Neural progenitor cell (in vitro differentiated cells): ENCODE data around the gene RAB11FIP3.

Experiments used
- EZH2 ChIP-seq: fragments of 200-600 bp; sonication (generic); IDR thresholded peaks from 2 replicates; pipeline ENCODE4 v1.6.1; 2017; ENCODE audit warnings: antibody characterized with exemption, mild to moderate bottlenecking, moderate library complexity
- EZH2phosphoT487 ChIP-seq: fragments of 200-600 bp; sonication (generic); IDR thresholded peaks from 2 replicates; pipeline ENCODE4 v1.6.1; 2017; ENCODE audit warnings: antibody characterized with exemption
- TF ChIP-seq, protein P1 (sequence below): fragments of 200-600 bp; sonication (generic); IDR thresholded peaks from 2 replicates; pipeline ENCODE4 v1.5.1; 2017; ENCODE audit warnings: antibody characterized with exemption, mild to moderate bottlenecking

DNA sequence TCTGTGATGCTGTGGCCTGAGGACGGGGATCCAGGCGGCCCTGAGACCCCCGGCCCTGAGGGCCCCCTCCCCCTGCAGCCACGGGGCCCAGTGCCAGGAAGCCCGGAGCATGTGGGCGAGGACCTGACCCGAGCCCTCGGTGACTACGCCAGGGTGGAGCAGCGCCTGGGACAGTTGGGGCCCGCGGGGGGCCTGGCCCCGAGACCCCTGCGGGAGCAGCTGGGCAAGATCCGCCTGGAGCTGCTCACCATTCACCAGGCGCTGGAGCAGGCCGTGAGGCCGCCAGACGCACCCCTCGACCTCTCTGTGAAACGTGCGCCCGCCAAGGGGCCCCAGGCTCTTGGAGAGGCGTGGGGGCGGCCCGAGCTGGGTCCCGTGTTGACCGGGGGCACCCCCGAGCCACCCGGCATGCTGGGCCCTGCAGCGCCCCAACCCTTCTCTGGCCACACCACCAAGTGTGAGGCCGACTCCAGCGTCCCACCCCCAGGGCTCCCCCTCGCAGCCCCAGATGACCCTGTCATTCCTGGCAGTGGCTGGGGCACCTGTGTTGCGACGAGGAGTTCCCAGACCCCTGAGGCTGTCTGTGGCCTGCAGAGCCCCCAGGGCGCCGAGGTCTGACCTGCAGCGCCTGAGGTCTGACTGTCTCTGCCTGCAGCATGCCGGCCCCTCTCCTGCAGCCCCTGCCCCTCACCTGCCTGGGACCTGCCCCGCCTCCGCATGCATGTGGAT is 139.4 kb downstream of the RAB11FIP3 start:
- TF ChIP-seq, protein P1, sequence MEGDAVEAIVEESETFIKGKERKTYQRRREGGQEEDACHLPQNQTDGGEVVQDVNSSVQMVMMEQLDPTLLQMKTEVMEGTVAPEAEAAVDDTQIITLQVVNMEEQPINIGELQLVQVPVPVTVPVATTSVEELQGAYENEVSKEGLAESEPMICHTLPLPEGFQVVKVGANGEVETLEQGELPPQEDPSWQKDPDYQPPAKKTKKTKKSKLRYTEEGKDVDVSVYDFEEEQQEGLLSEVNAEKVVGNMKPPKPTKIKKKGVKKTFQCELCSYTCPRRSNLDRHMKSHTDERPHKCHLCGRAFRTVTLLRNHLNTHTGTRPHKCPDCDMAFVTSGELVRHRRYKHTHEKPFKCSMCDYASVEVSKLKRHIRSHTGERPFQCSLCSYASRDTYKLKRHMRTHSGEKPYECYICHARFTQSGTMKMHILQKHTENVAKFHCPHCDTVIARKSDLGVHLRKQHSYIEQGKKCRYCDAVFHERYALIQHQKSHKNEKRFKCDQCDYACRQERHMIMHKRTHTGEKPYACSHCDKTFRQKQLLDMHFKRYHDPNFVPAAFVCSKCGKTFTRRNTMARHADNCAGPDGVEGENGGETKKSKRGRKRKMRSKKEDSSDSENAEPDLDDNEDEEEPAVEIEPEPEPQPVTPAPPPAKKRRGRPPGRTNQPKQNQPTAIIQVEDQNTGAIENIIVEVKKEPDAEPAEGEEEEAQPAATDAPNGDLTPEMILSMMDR: no peak
- no peak for TF ChIP-seq EZH2
- no peak for TF ChIP-seq EZH2phosphoT487
